Mesothelial cell of epicardium (in vitro differentiated cells): Measurements from ENCODE around the gene TMEM164. TPM values are rescaled to one million over a fixed set of nuclear protein-coding genes. Genes with fewer than 3 reads are reported as not detected.

ENCODE experiments used
- DNase-seq, 2 experiments: peaks; one replicate each; pipeline ENCODE4 v3.0.0; 2021; ENCODE audit warnings: low spot score in 2 of 2; ENCODE audit not compliant: unreplicated experiment in 2 of 2
- H3K27ac Mint-ChIP-seq: 2 replicates; pipeline ENCODE4 v1.8.0; 2021; ENCODE audit warnings: mixed read lengths
- H3K27me3 Mint-ChIP-seq: 2 replicates; pipeline ENCODE4 v1.8.0; 2021; ENCODE audit warnings: low read depth, mixed read lengths
- H3K36me3 Mint-ChIP-seq: 2 replicates; pipeline ENCODE4 v1.8.0; 2021; ENCODE audit warnings: mixed read lengths
- H3K4me1 Mint-ChIP-seq: 2 replicates; pipeline ENCODE4 v1.8.0; 2021; ENCODE audit warnings: mixed read lengths
- H3K4me3 Mint-ChIP-seq: 2 replicates; pipeline ENCODE4 v1.8.0; 2021; ENCODE audit warnings: mild to moderate bottlenecking, moderate library complexity, mixed read lengths
- H3K9me3 Mint-ChIP-seq: 2 replicates; pipeline ENCODE4 v1.8.0; 2021; ENCODE audit warnings: mixed read lengths
- CTCF ChIP-seq: fragments of 200-600 bp; sonication (generic); IDR thresholded peaks from one replicate; pipeline ENCODE4 v1.5.0; 2021; ENCODE audit warnings: antibody characterized with exemption; ENCODE audit not compliant: unreplicated experiment
- total RNA-seq: library from RNA; stranded (reverse); gene quantifications from 3 replicates; pipeline ENCODE4 v1.2.1, GENCODE V29; 2021

Gene TMEM164
- total RNA-seq, 1 donor from 2014 or later: 42.5 TPM

GRCh38 chrX:110025395-110025794 is 22.5 kb downstream of the TMEM164 start:
- Mint-ChIP-seq H3K27ac (no peak overlapping the region), H3K9me3 (no peaks in the 10 kb centered on the region), H3K4me1 (peaks cover 16% of the 10 kb centered on the region), H3K27me3 (no peaks in the 10 kb centered on the region), H3K4me3 (no peak overlapping the region), H3K36me3 (no peaks in the 10 kb centered on the region)
- DNase-seq: no peak
- no peak for TF ChIP-seq CTCF

DNA sequence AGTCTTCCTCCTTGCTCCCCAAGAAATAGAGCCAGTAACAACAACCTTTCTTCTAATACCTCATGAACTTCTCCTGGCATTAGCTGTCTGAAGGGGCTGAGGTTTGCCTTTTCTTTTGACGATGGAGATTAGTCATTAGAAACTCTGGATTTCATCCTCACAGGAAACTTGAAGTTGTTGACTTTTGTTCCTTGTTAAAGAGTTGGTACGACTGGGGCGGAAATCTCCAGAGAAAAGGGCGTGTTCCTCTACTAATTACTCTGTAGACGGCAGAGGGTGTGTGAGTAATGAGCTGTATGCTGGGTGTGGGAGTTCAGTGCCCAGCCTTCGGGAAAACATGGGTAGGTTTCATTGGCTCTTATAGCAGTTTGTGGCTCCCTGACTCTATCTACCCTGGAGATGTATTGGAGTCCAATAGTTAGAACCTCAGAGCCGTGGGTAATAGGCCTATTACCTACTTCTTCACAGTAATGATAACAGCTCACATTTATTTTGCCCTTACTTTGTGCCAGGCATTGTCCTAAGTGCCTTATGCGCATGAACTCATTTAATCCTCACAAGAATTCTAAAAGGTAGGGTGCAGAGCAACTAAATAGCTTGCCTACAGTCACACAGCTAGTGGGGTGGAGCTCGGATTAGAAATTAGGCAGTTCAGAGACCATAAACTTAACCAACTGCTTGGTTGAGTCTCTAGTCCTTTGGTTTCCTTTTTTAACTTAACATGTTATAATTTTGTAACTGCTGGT is 23.4 kb downstream of the TMEM164 start:
- Mint-ChIP-seq H3K9me3 (no peaks in the 10 kb centered on the region), H3K36me3 (no peaks in the 10 kb centered on the region), H3K27me3 (no peaks in the 10 kb centered on the region), H3K27ac (no peak overlapping the region), H3K4me1 (peaks cover 16% of the 10 kb centered on the region), H3K4me3 (no peak overlapping the region)
- DNase-seq: no peak
- no peak for TF ChIP-seq CTCF

DNA sequence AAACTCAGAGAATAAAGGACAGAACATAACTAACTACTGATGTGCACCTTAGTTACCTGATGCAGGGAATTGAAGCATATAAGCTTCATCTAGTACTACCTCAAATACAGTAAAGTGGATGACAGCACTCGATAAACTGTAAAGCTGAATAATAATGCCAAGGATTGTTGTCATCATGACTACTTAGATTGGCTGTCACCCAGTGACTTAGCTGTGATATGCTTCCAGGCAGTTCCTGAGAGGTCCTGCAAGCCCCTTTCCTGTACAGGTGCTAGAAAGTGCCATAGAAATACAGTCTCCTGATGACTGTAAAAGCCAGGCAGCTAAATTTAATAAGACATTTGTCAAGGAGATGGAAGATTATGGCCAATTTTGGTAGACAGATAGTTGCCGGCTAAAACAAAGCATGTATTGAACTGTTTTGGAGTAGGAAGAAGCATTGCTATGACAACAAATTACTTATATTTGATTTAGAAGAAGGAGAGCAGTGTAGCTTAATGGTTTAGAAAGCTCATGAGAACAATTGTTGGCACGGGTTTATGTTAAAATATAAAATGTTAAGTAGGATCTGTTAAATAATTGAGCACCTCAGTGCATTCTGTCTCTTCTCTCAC is 29.7 kb downstream of the TMEM164 start:
- DNase-seq: no peak
- Mint-ChIP-seq H3K36me3 (no peaks in the 10 kb centered on the region), H3K9me3 (no peaks in the 10 kb centered on the region), H3K4me3 (no peak overlapping the region), H3K27ac (peak overlapping the region; percentile 4), H3K4me1 (peaks cover 11% of the 10 kb centered on the region), H3K27me3 (no peaks in the 10 kb centered on the region)
- TF ChIP-seq CTCF: no peak

DNA sequence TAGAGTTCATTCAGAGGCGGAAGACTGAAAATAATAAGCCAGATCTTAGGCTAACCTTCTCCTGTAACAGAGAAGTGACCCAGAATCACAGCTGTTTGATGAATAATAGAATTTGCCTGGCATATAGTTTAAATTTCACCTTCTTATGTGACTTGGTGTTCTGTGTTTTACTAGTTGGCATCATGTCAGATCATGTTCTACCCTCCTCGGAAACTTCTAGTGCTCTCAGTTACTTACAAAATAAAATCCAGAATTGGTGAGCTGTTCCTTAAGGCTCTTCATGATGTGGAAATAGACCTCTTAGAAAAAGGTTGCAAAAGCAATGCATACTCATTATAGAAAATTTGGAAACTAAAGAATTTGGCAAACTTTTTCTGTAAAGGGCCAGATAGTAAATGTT is 31.1 kb downstream of the TMEM164 start:
- no peak for TF ChIP-seq CTCF
- peaks cover 8% of the 10 kb centered on the region for H3K4me1 Mint-ChIP-seq
- H3K27ac Mint-ChIP-seq: no peak overlapping the region
- H3K27me3 Mint-ChIP-seq: no peaks in the 10 kb centered on the region
- no peak for DNase-seq
- H3K36me3 Mint-ChIP-seq: peaks cover 4% of the 10 kb centered on the region
- H3K9me3 Mint-ChIP-seq: no peaks in the 10 kb centered on the region
- no peak overlapping the region for H3K4me3 Mint-ChIP-seq

- Mint-ChIP-seq H3K36me3 (peaks cover 4% of the 10 kb centered on the region), H3K4me1 (peaks cover 15% of the 10 kb centered on the region), H3K9me3 (no peaks in the 10 kb centered on the region), H3K27me3 (no peaks in the 10 kb centered on the region), H3K4me3 (no peak overlapping the region), H3K27ac (no peak overlapping the region)
- DNase-seq: no peak
- no peak for TF ChIP-seq CTCF
These were observed 33.5 kb downstream of the TMEM164 start for GRCh38 chrX:110036162-110037033.
